Measurements from ENCODE around the gene ICAM2. TPM values are rescaled to one million over a fixed set of nuclear protein-coding genes. Genes with fewer than 3 reads are reported as not detected.

ICAM2 gene
- total and polyA plus RNA-seq, 4 donors = 9.6 to 17.5 (median 12.4) TPM

DNA sequence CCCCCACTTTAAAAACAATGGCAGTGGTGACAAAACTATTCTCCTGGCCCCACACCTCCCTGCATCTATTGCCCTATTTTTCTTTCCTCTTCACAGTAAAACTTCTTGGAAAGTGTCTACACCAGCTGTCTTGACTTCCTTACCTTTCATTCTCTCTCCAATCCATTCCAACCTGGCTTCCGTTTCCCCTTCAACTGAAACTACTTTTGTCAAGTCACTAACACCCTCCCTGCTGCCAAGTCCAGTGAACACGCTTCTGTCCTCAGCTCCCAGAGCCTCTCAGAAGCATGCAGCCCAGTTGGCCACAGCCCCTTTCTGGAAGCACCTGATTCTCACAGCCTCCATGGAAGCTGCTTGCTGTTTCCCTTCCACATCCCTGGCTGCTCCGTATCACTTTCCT lies 43.7 kb downstream of the ICAM2 start:
- H3K4me3 ChIP-seq (ENCODE audit: low read depth in 1 of 3, low read length in 3 of 3) = no peak overlapping the region
- TF ChIP-seq FOXA1 (IDR thresholded peaks at IDR 0.05) = no peak
- TF ChIP-seq, protein P1, sequence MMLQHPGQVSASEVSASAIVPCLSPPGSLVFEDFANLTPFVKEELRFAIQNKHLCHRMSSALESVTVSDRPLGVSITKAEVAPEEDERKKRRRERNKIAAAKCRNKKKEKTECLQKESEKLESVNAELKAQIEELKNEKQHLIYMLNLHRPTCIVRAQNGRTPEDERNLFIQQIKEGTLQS (IDR thresholded peaks at IDR 0.05) = no peak
- TF ChIP-seq NR2F2 (IDR thresholded peaks at IDR 0.05) = no peak
- no peak for TF ChIP-seq FOXA2 (IDR thresholded peaks at IDR 0.05)
- TF ChIP-seq RXRA (IDR thresholded peaks at IDR 0.05) = no peak
- TF ChIP-seq, protein P2, sequence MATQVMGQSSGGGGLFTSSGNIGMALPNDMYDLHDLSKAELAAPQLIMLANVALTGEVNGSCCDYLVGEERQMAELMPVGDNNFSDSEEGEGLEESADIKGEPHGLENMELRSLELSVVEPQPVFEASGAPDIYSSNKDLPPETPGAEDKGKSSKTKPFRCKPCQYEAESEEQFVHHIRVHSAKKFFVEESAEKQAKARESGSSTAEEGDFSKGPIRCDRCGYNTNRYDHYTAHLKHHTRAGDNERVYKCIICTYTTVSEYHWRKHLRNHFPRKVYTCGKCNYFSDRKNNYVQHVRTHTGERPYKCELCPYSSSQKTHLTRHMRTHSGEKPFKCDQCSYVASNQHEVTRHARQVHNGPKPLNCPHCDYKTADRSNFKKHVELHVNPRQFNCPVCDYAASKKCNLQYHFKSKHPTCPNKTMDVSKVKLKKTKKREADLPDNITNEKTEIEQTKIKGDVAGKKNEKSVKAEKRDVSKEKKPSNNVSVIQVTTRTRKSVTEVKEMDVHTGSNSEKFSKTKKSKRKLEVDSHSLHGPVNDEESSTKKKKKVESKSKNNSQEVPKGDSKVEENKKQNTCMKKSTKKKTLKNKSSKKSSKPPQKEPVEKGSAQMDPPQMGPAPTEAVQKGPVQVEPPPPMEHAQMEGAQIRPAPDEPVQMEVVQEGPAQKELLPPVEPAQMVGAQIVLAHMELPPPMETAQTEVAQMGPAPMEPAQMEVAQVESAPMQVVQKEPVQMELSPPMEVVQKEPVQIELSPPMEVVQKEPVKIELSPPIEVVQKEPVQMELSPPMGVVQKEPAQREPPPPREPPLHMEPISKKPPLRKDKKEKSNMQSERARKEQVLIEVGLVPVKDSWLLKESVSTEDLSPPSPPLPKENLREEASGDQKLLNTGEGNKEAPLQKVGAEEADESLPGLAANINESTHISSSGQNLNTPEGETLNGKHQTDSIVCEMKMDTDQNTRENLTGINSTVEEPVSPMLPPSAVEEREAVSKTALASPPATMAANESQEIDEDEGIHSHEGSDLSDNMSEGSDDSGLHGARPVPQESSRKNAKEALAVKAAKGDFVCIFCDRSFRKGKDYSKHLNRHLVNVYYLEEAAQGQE (IDR thresholded peaks at IDR 0.05) = no peak
- TF ChIP-seq, protein P3, sequence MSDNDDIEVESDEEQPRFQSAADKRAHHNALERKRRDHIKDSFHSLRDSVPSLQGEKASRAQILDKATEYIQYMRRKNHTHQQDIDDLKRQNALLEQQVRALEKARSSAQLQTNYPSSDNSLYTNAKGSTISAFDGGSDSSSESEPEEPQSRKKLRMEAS (IDR thresholded peaks at IDR 0.05) = no peak
- TF ChIP-seq EGR1 (IDR thresholded peaks at IDR 0.05; ENCODE audit: low read depth in 2 of 2) = no peak
- no peak for TF ChIP-seq TAF1 (conservative IDR thresholded peaks at IDR 0.05)
- TF ChIP-seq YY1 (IDR thresholded peaks at IDR 0.05) = no peak
- TF ChIP-seq RAD21 (IDR thresholded peaks at IDR 0.05) = no peak
- TF ChIP-seq GABPA (IDR thresholded peaks at IDR 0.05 in 1 of 2, conservative IDR thresholded peaks at IDR 0.05 in 1 of 2) = no peak
- TF ChIP-seq SP1 (IDR thresholded peaks at IDR 0.05) = no peak
- no peak for TF ChIP-seq JUND (IDR thresholded peaks at IDR 0.05)
- TF ChIP-seq, protein P4, sequence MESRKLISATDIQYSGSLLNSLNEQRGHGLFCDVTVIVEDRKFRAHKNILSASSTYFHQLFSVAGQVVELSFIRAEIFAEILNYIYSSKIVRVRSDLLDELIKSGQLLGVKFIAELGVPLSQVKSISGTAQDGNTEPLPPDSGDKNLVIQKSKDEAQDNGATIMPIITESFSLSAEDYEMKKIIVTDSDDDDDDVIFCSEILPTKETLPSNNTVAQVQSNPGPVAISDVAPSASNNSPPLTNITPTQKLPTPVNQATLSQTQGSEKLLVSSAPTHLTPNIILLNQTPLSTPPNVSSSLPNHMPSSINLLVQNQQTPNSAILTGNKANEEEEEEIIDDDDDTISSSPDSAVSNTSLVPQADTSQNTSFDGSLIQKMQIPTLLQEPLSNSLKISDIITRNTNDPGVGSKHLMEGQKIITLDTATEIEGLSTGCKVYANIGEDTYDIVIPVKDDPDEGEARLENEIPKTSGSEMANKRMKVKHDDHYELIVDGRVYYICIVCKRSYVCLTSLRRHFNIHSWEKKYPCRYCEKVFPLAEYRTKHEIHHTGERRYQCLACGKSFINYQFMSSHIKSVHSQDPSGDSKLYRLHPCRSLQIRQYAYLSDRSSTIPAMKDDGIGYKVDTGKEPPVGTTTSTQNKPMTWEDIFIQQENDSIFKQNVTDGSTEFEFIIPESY (IDR thresholded peaks at IDR 0.05) = no peak
- no peak for DNase-seq (ENCODE audit: low spot score)
- no peaks in the 10 kb centered on the region for H3K27me3 ChIP-seq (ENCODE audit: control insufficient read depth in 4 of 4, insufficient read depth in 4 of 4, low read length in 3 of 4)
- no peak overlapping the region for H3K9ac ChIP-seq (ENCODE audit: low read depth in 1 of 2, low read length in 2 of 2)
- no peak overlapping the region for H3K27ac ChIP-seq (ENCODE audit: low read depth in 1 of 2, low read length in 2 of 2)
- no peaks in the 10 kb centered on the region for H3K36me3 ChIP-seq (ENCODE audit: control insufficient read depth in 4 of 4, insufficient read depth in 3 of 4, low read depth in 1 of 4, low read length in 3 of 4)
- 72% methylated on average over 3 of the region's 3 CpGs for WGBS
- peaks cover 0 to 2% (median 0%) of the 10 kb centered on the region in 4 donors for H3K9me3 ChIP-seq (ENCODE audit: control insufficient read depth in 4 of 4, low read length in 3 of 4)
- peaks cover 0 to 3% (median 0%) of the 10 kb centered on the region in 4 donors for H3K4me1 ChIP-seq (ENCODE audit: control insufficient read depth in 4 of 4, insufficient read depth in 4 of 4, low read length in 3 of 4)

DNA sequence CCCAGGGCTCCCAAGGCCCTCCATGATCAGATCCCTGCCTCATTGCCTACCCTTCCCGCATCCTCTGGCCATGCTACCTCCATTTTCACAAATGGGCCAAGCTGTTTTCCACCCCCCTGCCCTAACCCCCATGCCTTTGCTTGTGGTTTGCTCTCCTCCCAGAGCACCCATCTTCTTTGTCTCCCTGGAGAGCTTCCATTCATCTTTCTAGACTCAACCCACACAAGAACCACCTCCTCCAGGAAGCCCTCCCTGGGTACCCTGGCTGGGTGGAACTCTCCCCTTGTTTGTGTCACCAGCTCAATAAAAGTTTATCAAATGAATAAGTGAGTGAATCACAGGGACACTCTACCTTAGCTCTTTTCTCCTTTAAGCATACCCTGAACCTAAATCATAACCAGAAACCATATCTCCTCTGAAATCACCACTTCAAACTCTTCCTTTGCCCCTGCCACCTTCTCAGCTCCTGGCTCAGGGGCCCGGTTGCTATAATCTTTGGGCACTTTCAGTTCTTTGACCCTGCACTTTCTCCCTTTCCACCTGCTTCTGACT lies 44.8 kb downstream of the ICAM2 start:
- TF ChIP-seq, protein P5, sequence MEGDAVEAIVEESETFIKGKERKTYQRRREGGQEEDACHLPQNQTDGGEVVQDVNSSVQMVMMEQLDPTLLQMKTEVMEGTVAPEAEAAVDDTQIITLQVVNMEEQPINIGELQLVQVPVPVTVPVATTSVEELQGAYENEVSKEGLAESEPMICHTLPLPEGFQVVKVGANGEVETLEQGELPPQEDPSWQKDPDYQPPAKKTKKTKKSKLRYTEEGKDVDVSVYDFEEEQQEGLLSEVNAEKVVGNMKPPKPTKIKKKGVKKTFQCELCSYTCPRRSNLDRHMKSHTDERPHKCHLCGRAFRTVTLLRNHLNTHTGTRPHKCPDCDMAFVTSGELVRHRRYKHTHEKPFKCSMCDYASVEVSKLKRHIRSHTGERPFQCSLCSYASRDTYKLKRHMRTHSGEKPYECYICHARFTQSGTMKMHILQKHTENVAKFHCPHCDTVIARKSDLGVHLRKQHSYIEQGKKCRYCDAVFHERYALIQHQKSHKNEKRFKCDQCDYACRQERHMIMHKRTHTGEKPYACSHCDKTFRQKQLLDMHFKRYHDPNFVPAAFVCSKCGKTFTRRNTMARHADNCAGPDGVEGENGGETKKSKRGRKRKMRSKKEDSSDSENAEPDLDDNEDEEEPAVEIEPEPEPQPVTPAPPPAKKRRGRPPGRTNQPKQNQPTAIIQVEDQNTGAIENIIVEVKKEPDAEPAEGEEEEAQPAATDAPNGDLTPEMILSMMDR (IDR thresholded peaks at IDR 0.05; ENCODE audit: low read depth, low read length, missing input control) = no peak
- no peak for TF ChIP-seq FOXA1 (IDR thresholded peaks at IDR 0.05)
- TF ChIP-seq, protein P1 (IDR thresholded peaks at IDR 0.05) = no peak
- TF ChIP-seq HNF4G (IDR thresholded peaks at IDR 0.05) = no peak
- TF ChIP-seq, protein P4 (IDR thresholded peaks at IDR 0.05) = no peak
- no peak for TF ChIP-seq SP1 (IDR thresholded peaks at IDR 0.05)
- TF ChIP-seq HNF4A (conservative IDR thresholded peaks at IDR 0.05) = no peak
- TF ChIP-seq, protein P3 (IDR thresholded peaks at IDR 0.05) = no peak
- TF ChIP-seq JUND (IDR thresholded peaks at IDR 0.05) = no peak
- TF ChIP-seq GABPA (IDR thresholded peaks at IDR 0.05 in 1 of 2, conservative IDR thresholded peaks at IDR 0.05 in 1 of 2) = no peak
- H3K27me3 ChIP-seq (ENCODE audit: control insufficient read depth in 4 of 4, insufficient read depth in 4 of 4, low read length in 3 of 4) = no peaks in the 10 kb centered on the region
- no peak overlapping the region for H3K27ac ChIP-seq (ENCODE audit: low read depth in 1 of 2, low read length in 2 of 2)
- no peak overlapping the region for H3K4me3 ChIP-seq (ENCODE audit: low read depth in 1 of 3, low read length in 3 of 3)
- WGBS = 76% methylated on average over 2 of the region's 2 CpGs
- no peaks in the 10 kb centered on the region for H3K36me3 ChIP-seq (ENCODE audit: control insufficient read depth in 4 of 4, insufficient read depth in 3 of 4, low read depth in 1 of 4, low read length in 3 of 4)
- DNase-seq (ENCODE audit: low spot score) = no peak
- no peaks in the 10 kb centered on the region for H3K9me3 ChIP-seq (ENCODE audit: control insufficient read depth in 4 of 4, low read length in 3 of 4)
- peaks cover 0 to 2% (median 0%) of the 10 kb centered on the region in 4 donors for H3K4me1 ChIP-seq (ENCODE audit: control insufficient read depth in 4 of 4, insufficient read depth in 4 of 4, low read length in 3 of 4)
- no peak overlapping the region for H3K9ac ChIP-seq (ENCODE audit: low read depth in 1 of 2, low read length in 2 of 2)

Data from liver (tissue), 9 donors.